Endodermal cell (in vitro differentiated cells): Measurements from ENCODE around the gene LRP8. TPM values are rescaled to one million over a fixed set of nuclear protein-coding genes. Genes with fewer than 3 reads are reported as not detected.

Experiments used
- DNase-seq: peaks from one replicate; pipeline ENCODE4 v3.0.0-alpha.2; 2017
- H3K27ac ChIP-seq: 2 replicates; pipeline ENCODE4 v1.5.1; 2013; ENCODE audit warnings: mild to moderate bottlenecking, low read depth, low read length, moderate library complexity
- H3K27me3 ChIP-seq: 2 replicates; pipeline ENCODE4 v1.6.1; 2013; ENCODE audit warnings: mild to moderate bottlenecking, low read length, moderate library complexity; ENCODE audit not compliant: insufficient read depth, control insufficient read depth, poor library complexity, severe bottlenecking
- H3K36me3 ChIP-seq: 2 replicates; pipeline ENCODE4 v1.7.0; 2013; ENCODE audit warnings: mild to moderate bottlenecking, low read length, moderate library complexity; ENCODE audit not compliant: control insufficient read depth, insufficient read depth
- H3K4me1 ChIP-seq: one replicate; pipeline ENCODE4 v1.7.0; 2013; ENCODE audit warnings: low read length; ENCODE audit not compliant: control insufficient read depth, insufficient read depth
- H3K4me3 ChIP-seq: 2 replicates; pipeline ENCODE4 v1.5.1; 2013; ENCODE audit warnings: mild to moderate bottlenecking, low read length, moderate library complexity
- H3K9ac ChIP-seq: 2 replicates; pipeline ENCODE4 v1.6.1; 2013; ENCODE audit warnings: mild to moderate bottlenecking, low read length, moderate library complexity; ENCODE audit not compliant: poor library complexity, severe bottlenecking; ENCODE audit errors: extremely low read depth
- H3K9me3 ChIP-seq: 2 replicates; pipeline ENCODE4 v1.6.1; 2013; ENCODE audit warnings: mild to moderate bottlenecking, low read length, moderate library complexity; ENCODE audit not compliant: control insufficient read depth
- H3K27ac Mint-ChIP-seq: 2 replicates; pipeline ENCODE4 v1.8.0; 2020; ENCODE audit warnings: mixed read lengths
- H3K27me3 Mint-ChIP-seq: 2 replicates; pipeline ENCODE4 v1.8.0; 2021; ENCODE audit warnings: mild to moderate bottlenecking, mixed read lengths; ENCODE audit not compliant: insufficient read depth
- H3K36me3 Mint-ChIP-seq: 2 replicates; pipeline ENCODE4 v1.8.0; 2020; ENCODE audit warnings: low read depth, mixed read lengths
- H3K4me1 Mint-ChIP-seq: 2 replicates; pipeline ENCODE4 v1.8.0; 2020; ENCODE audit warnings: mixed read lengths
- H3K4me3 Mint-ChIP-seq: 2 replicates; pipeline ENCODE4 v1.8.0; 2020; ENCODE audit warnings: mild to moderate bottlenecking, moderate library complexity, mixed read lengths
- H3K9me3 Mint-ChIP-seq: 2 replicates; pipeline ENCODE4 v1.8.0; 2020; ENCODE audit warnings: mild to moderate bottlenecking, mixed read lengths
- WGBS, 2 experiments: methylation state at CpG; one replicate each; pipeline versions ENCODE4 v1.1.5 to v1.1.7; 2013; ENCODE audit warnings: missing lambda C conversion rate in 2 of 2, mixed read lengths in 1 of 2; ENCODE audit not compliant: insufficient coverage in 1 of 2, insufficient read length in 1 of 2; 5-methylcytosine and 5-hydroxymethylcytosine counted together
- total RNA-seq, 2 donors: library from RNA; stranded (reverse); fragmentation: NEBNext Ultra II Directional in 1 of 2; extraction: Animal tissue kit (Norgen Biotek cat#: 25700) in 1 of 2; gene quantifications; 2 replicates in 1 of 2; 3 replicates in 1 of 2; pipeline ENCODE4 v1.2.1, GENCODE V29; 2021
- TF ChIP-seq, protein P1 (sequence below): fragments of 200-600 bp; sonication (generic); conservative IDR thresholded peaks from 2 replicates; pipeline ENCODE4 v1.5.0; 2021; ENCODE audit warnings: antibody characterized with exemption, mild to moderate bottlenecking

The LRP8 gene
- total RNA-seq, 2 donors from 2014 or later, result 29.1 to 39.6 TPM

DNA sequence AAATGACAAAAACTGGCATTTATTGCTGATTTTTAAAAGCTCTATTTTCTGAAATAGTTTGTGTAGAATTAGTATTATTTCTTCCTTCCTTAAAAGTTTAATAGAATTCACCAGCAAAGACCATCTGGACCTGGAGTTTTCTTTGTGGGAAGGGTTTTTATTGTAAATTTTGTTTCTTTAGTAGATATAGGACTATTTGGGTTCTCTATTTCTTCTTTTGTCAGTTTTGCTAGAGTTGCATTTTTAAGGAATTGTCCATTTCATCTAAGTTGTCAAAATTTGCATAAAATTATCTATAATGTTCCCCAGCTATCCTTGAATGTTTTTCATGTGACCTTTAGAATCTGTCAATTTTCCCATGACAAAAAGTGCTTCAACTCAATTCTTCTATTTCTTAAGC lies 28.8 kb upstream of the LRP8 start:
- H3K27ac Mint-ChIP-seq, result no peak overlapping the region
- Histone ChIP-seq H3K9ac (no peak overlapping the region), H3K9me3 (peaks cover 35% of the 10 kb centered on the region), H3K27ac (no peak overlapping the region), H3K36me3 (no peaks in the 10 kb centered on the region), H3K4me1 (peaks cover under 1% of the 10 kb centered on the region), H3K4me3 (no peak overlapping the region), H3K27me3 (no peaks in the 10 kb centered on the region)
- peaks cover 12% of the 10 kb centered on the region for H3K4me1 Mint-ChIP-seq
- peaks cover 4% of the 10 kb centered on the region for H3K36me3 Mint-ChIP-seq
- no peak overlapping the region for H3K4me3 Mint-ChIP-seq
- DNase-seq, result no peak
- TF ChIP-seq, protein P1, sequence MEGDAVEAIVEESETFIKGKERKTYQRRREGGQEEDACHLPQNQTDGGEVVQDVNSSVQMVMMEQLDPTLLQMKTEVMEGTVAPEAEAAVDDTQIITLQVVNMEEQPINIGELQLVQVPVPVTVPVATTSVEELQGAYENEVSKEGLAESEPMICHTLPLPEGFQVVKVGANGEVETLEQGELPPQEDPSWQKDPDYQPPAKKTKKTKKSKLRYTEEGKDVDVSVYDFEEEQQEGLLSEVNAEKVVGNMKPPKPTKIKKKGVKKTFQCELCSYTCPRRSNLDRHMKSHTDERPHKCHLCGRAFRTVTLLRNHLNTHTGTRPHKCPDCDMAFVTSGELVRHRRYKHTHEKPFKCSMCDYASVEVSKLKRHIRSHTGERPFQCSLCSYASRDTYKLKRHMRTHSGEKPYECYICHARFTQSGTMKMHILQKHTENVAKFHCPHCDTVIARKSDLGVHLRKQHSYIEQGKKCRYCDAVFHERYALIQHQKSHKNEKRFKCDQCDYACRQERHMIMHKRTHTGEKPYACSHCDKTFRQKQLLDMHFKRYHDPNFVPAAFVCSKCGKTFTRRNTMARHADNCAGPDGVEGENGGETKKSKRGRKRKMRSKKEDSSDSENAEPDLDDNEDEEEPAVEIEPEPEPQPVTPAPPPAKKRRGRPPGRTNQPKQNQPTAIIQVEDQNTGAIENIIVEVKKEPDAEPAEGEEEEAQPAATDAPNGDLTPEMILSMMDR, result no peak
- H3K27me3 Mint-ChIP-seq, result peaks cover 17% of the 10 kb centered on the region
- peaks cover 32% of the 10 kb centered on the region for H3K9me3 Mint-ChIP-seq

DNA sequence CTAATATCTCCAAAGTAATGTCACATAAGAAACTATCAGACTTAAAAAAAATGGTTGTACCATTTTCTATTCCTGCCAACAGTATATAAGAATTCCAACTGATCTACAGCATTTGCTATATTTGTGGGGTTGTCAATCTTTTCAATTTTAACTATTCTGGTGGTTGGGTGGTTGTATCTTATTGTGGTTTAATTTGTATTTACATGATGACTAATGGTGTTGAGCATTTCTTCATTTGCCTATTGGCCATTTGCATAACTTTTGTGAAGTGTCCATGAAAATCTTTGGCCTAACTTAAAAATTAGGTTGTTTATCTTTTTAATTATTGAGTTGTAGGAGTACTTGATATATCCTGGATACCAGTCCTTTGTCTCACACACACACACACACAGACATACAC lies 26.2 kb upstream of the LRP8 start:
- TF ChIP-seq, protein P1, result no peak
- Histone ChIP-seq H3K9me3 (peaks cover 34% of the 10 kb centered on the region), H3K36me3 (no peaks in the 10 kb centered on the region), H3K4me3 (no peak overlapping the region), H3K27ac (no peak overlapping the region), H3K9ac (no peak overlapping the region), H3K27me3 (no peaks in the 10 kb centered on the region), H3K4me1 (peaks cover 9% of the 10 kb centered on the region)
- Mint-ChIP-seq H3K27ac (no peak overlapping the region), H3K36me3 (peaks cover 4% of the 10 kb centered on the region), H3K4me1 (peaks cover 24% of the 10 kb centered on the region), H3K9me3 (peaks cover 28% of the 10 kb centered on the region), H3K27me3 (peaks cover 7% of the 10 kb centered on the region), H3K4me3 (no peak overlapping the region)
- no peak for DNase-seq

- peaks cover 4% of the 10 kb centered on the region for H3K36me3 Mint-ChIP-seq
- Histone ChIP-seq H3K9me3 (peaks cover 18% of the 10 kb centered on the region), H3K27ac (no peak overlapping the region), H3K9ac (no peak overlapping the region), H3K4me1 (peaks cover 9% of the 10 kb centered on the region), H3K27me3 (no peaks in the 10 kb centered on the region), H3K4me3 (no peak overlapping the region), H3K36me3 (no peaks in the 10 kb centered on the region)
- DNase-seq, result no peak
- 100% methylated on average over 1 of the region's 1 CpG; no CpG with 5 or more reads in 1 of the 2 experiments for WGBS, 2 experiments
- TF ChIP-seq, protein P1, result no peak
- H3K4me3 Mint-ChIP-seq, result no peak overlapping the region
- H3K27me3 Mint-ChIP-seq, result peaks cover 4% of the 10 kb centered on the region
- no peak overlapping the region for H3K27ac Mint-ChIP-seq
- peaks cover 17% of the 10 kb centered on the region for H3K9me3 Mint-ChIP-seq
- peaks cover 30% of the 10 kb centered on the region for H3K4me1 Mint-ChIP-seq
Measured at GRCh38 chr1:53352561-53352960, 24.7 kb upstream of the LRP8 start.
